Fibroblast of the aortic adventitia (primary cell): ENCODE measurements around the gene IL31RA. TPM values are rescaled to one million over a fixed set of nuclear protein-coding genes. Genes with fewer than 3 reads are reported as not detected.

Experiments used
- DNase-seq: peaks from one replicate; pipeline ENCODE4 v3.0.0-alpha.2; 2010; ENCODE audit warnings: low read depth
- H3K4me3 ChIP-seq: 2 replicates; pipeline ENCODE4 v1.5.1; 2011; ENCODE audit warnings: low read depth, mild to moderate bottlenecking, control low read depth, low read length, moderate library complexity
- total RNA-seq: library from RNA; depleted of rRNA; stranded (reverse); fragments of >200 nt; gene quantifications from 2 replicates; pipeline ENCODE4 v1.2.3, GENCODE V29; 2012; ENCODE audit warnings: low replicate concordance
- TF ChIP-seq, protein P1 (sequence below): IDR thresholded peaks from 2 replicates; pipeline ENCODE4 v1.5.1; 2011; ENCODE audit warnings: mild to moderate bottlenecking, low read length, control low read depth, inconsistent platforms; ENCODE audit not compliant: insufficient read depth

IL31RA gene
- total RNA-seq, 1 donor = 0.72 TPM

DNA sequence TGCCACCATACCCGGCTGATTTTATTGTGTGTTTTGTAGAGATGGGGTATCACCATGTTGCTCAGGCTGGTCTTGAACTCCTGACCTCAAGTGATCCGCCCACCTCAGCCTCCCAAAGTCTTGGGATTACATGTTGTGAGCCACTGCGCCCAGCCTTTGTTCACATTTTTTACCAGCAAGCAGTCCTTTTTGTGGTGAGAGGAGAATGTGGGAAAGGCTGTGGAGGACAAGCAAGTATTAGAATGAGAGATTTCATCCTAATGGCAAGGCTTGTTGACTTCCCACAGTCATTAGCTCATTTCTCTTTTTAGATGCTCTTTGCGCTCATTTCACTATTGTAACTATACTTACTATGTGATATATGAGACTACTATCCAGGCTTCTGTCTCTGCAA is 6.1 kb downstream of the IL31RA start:
- TF ChIP-seq, protein P1, sequence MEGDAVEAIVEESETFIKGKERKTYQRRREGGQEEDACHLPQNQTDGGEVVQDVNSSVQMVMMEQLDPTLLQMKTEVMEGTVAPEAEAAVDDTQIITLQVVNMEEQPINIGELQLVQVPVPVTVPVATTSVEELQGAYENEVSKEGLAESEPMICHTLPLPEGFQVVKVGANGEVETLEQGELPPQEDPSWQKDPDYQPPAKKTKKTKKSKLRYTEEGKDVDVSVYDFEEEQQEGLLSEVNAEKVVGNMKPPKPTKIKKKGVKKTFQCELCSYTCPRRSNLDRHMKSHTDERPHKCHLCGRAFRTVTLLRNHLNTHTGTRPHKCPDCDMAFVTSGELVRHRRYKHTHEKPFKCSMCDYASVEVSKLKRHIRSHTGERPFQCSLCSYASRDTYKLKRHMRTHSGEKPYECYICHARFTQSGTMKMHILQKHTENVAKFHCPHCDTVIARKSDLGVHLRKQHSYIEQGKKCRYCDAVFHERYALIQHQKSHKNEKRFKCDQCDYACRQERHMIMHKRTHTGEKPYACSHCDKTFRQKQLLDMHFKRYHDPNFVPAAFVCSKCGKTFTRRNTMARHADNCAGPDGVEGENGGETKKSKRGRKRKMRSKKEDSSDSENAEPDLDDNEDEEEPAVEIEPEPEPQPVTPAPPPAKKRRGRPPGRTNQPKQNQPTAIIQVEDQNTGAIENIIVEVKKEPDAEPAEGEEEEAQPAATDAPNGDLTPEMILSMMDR = no peak

GRCh38 chr5:55858104-55858503 is 6.9 kb downstream of the IL31RA start:
- TF ChIP-seq, protein P1 = no peak
- DNase-seq = no peak
- no peak overlapping the region for H3K4me3 ChIP-seq

More for the DNA sequence above, 6.1 kb downstream of the IL31RA start:
- no peak overlapping the region for H3K4me3 ChIP-seq
- no peak for DNase-seq

GRCh38 chr5:55860288-55860687 is 9.1 kb downstream of the IL31RA start:
- DNase-seq = no peak
- H3K4me3 ChIP-seq = no peak overlapping the region
- TF ChIP-seq, protein P1 = no peak

- H3K4me3 ChIP-seq = no peak overlapping the region
- no peak for DNase-seq
Measured at GRCh38 chr5:55860709-55861108, 9.6 kb downstream of the IL31RA start.

GRCh38 chr5:55864606-55865541 is 13.7 kb downstream of the IL31RA start:
- TF ChIP-seq, protein P1 = no peak
- no peak for DNase-seq
- no peak overlapping the region for H3K4me3 ChIP-seq

More at GRCh38 chr5:55860709-55861108, 9.6 kb downstream of the IL31RA start:
- TF ChIP-seq, protein P1 = no peak

- DNase-seq = peak; percentile 31
- TF ChIP-seq, protein P1 = no peak
- H3K4me3 ChIP-seq = no peak overlapping the region
Measured at GRCh38 chr5:55865831-55866230, 14.7 kb downstream of the IL31RA start.
